ENCODE results near the gene GTF3C4.

DNA sequence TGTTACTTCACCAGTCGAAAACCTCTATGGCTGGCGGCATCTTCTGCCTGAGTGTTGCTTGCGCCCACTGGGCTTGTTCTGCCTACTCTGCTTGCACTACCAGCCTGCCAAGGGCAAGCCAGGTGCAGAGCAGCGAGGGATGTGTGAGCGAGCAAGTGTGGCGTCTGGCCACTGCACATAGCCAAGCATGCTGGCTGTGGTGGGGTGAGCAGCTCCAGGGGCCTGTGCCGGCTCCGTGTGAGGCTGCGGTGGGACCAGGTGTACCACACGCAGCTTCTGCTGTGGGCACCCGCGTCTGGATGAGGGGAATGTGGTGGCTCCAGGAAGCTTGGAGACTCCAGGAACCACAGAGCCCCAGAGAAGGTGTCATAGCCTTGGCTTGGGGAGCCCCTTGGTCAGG is 51.4 kb downstream of the GTF3C4 start:
- TF ChIP-seq ZBTB7A (CRISPR knock-in tag; IDR thresholded peaks at IDR 0.05): no peak
- no peak for TF ChIP-seq MIER2 (CRISPR knock-in tag; IDR thresholded peaks at IDR 0.05)
- no peak for TF ChIP-seq ZNF530 (CRISPR knock-in tag; IDR thresholded peaks at IDR 0.05; ENCODE audit: low read depth)
- no peak for TF ChIP-seq SNRNP70 (IDR thresholded peaks at IDR 0.05; ENCODE audit: low read depth, low read length)
- TF ChIP-seq ZNF558 (CRISPR knock-in tag; IDR thresholded peaks at IDR 0.05; ENCODE audit: borderline replicate concordance): no peak
- no peak for TF ChIP-seq HNF4A (CRISPR knock-in tag; IDR thresholded peaks at IDR 0.05)
- TF ChIP-seq ZNF329 (CRISPR knock-in tag; IDR thresholded peaks at IDR 0.05; ENCODE audit: low read depth): no peak
- TF ChIP-seq, protein P1, sequence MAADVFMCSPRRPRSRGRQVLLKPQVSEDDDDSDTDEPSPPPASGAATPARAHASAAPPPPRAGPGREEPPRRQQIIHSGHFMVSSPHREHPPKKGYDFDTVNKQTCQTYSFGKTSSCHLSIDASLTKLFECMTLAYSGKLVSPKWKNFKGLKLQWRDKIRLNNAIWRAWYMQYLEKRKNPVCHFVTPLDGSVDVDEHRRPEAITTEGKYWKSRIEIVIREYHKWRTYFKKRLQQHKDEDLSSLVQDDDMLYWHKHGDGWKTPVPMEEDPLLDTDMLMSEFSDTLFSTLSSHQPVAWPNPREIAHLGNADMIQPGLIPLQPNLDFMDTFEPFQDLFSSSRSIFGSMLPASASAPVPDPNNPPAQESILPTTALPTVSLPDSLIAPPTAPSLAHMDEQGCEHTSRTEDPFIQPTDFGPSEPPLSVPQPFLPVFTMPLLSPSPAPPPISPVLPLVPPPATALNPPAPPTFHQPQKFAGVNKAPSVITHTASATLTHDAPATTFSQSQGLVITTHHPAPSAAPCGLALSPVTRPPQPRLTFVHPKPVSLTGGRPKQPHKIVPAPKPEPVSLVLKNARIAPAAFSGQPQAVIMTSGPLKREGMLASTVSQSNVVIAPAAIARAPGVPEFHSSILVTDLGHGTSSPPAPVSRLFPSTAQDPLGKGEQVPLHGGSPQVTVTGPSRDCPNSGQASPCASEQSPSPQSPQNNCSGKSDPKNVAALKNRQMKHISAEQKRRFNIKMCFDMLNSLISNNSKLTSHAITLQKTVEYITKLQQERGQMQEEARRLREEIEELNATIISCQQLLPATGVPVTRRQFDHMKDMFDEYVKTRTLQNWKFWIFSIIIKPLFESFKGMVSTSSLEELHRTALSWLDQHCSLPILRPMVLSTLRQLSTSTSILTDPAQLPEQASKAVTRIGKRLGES (CRISPR knock-in tag; IDR thresholded peaks at IDR 0.05; ENCODE audit: borderline replicate concordance): no peak
